GM18870 (cell line): ENCODE data around the gene ABHD8.
"Not testable (repeated sequence)": the region's sequence is repeated elsewhere in the genome, so short reads cannot be mapped to it uniquely, and the experiment has no call there.

Experiments used
- ATAC-seq: cut with Tn5 transposase; IDR thresholded peaks from one replicate; pipeline ENCODE4 v1.9.1; 2021; ENCODE audit warnings: moderate library complexity; ENCODE audit not compliant: unreplicated experiment

Gene ABHD8

GRCh38 chr19:17300992-17301619, 2.1 kb downstream of the ABHD8 start:
- ATAC-seq, result no peak

- ATAC-seq, result no peak
Measured at GRCh38 chr19:17296976-17297375, 6.2 kb downstream of the ABHD8 start.

- ATAC-seq, result no peak
Measured at GRCh38 chr19:17296273-17296672, 7.0 kb downstream of the ABHD8 start.

- not testable (repeated sequence) for ATAC-seq
Measured at GRCh38 chr19:17295551-17295950, 7.7 kb downstream of the ABHD8 start.

- no peak for ATAC-seq
Measured at GRCh38 chr19:17294051-17294891, 9.0 kb downstream of the ABHD8 start.

- no peak for ATAC-seq
Measured at GRCh38 chr19:17293605-17294004, 9.6 kb downstream of the ABHD8 start.

GRCh38 chr19:17292301-17293074, 10.7 kb downstream of the ABHD8 start:
- no peak for ATAC-seq

- ATAC-seq, result no peak
Measured at GRCh38 chr19:17289489-17289888, 13.7 kb downstream of the ABHD8 start.

GRCh38 chr19:17286752-17287151, 16.5 kb downstream of the ABHD8 start:
- ATAC-seq, result no peak

GRCh38 chr19:17286263-17286662, 17.0 kb downstream of the ABHD8 start:
- ATAC-seq, result no peak

- ATAC-seq, result no peak
Measured at GRCh38 chr19:17285415-17286135, 17.6 kb downstream of the ABHD8 start.

- no peak for ATAC-seq
Measured at GRCh38 chr19:17283504-17283996, 19.7 kb downstream of the ABHD8 start.

GRCh38 chr19:17282488-17283125, 20.6 kb downstream of the ABHD8 start:
- no peak for ATAC-seq

GRCh38 chr19:17281391-17282304, 21.6 kb downstream of the ABHD8 start, which contains the start of gene ANKLE1:
Gene ANKLE1, plus strand, starts transcription at chr19:17281901. Its CDS starts 20 bp downstream, at chr19:17281921.
- ATAC-seq, result no peak

- no peak for ATAC-seq
Measured at GRCh38 chr19:17279436-17279835, 23.8 kb downstream of the ABHD8 start.

- no peak for ATAC-seq
Measured at GRCh38 chr19:17275441-17276175, 27.6 kb downstream of the ABHD8 start.

- not testable (repeated sequence) for ATAC-seq
Measured at GRCh38 chr19:17274892-17275291, 28.3 kb downstream of the ABHD8 start.

GRCh38 chr19:17268754-17269153, 34.5 kb downstream of the ABHD8 start:
- no peak for ATAC-seq
